SKM-1 (cell line): ENCODE measurements around the gene ARHGEF28.

Source experiments
- DNase-seq: peaks from one replicate; lab custom pipeline; 2025; ENCODE audit not compliant: unreplicated experiment; lab: John Stamatoyannopoulos, UW

ARHGEF28 gene

GRCh38 chr5:73989956-73990355, 364.0 kb downstream of the ARHGEF28 start:
- no peak for DNase-seq
